GM21528 (cell line): ENCODE results near the gene NUDT16L1.

Source experiments
- ATAC-seq: cut with Tn5 transposase; IDR thresholded peaks from one replicate; pipeline ENCODE4 v1.9.1; 2021; ENCODE audit warnings: mild to moderate bottlenecking, moderate library complexity; ENCODE audit not compliant: unreplicated experiment, low FRiP score

NUDT16L1 gene

DNA sequence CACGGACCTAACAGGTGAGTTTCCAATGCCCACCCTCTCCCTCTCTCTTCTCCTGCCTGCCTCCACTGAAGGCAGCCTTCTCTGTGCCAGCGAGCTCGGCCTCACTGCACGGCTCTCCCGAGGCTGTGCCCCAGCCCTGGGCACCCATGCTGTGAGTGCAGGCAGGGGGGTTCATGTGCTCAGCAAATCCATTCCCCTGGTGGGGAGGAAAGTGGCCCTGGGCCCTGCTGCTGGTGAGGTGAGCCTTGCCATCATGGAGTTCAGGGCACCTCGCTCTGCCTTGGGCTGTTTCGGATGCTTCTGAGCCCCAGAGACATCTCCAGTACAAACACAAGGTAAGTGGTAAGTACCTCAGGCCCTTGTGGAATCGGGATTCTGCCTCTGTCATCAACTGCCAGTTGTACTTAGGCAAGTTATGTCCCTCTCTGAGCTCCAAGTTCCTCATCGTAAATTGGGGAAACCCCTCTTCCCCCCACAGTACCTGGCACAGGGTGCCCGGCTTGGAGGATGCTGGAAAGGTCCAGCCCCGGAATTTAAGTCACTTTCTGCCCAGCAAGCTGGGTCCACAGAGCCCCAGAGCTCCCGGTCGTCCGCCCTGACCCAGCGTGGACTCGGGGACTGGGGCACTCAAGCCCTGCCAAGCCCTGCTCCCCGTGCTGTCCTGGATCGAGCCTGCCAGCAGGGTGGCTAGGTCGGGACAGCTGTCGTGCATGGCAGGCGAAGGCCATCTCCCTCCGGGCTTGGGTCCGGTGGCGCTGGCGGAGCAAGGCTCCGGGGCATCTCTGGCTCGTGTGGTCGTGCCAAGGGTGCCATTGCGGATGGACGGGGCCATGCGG, 684 bp upstream of the NUDT16L1 start:
- peak; percentile 3 for ATAC-seq

DNA sequence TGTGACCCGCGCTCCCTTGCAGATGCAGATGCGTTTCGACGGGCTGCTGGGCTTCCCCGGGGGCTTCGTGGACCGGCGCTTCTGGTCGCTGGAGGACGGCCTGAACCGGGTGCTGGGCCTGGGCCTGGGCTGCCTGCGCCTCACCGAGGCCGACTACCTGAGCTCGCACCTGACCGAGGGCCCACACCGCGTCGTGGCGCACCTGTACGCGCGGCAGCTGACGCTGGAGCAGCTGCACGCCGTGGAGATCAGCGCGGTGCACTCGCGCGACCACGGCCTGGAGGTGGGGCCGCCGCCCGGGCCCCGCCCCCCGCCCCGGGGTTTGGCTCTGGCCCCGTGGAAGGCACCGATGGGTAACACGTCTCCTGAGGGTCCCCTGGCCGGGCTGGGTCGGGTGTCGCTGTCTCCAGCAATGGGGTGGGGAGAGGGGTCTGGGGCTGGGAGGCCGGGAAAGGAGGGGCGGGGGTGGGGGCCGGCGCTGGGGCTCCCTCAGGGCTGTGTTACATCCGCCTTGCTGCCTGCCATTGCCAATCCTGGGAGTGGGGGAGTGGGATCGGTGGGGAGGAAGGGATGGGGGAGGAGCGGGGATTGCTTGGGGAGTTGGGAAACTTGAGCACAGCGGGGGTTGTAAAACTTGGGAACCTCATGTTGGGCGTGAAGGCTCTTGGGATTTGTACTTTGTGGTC, 737 bp downstream of the NUDT16L1 start:
- ATAC-seq = peak; percentile 6

- no peak for ATAC-seq
Observed at GRCh38 chr16:4694642-4695451, 1.5 kb downstream of the NUDT16L1 start.

- no peak for ATAC-seq
Observed at GRCh38 chr16:4695473-4696171, 2.3 kb downstream of the NUDT16L1 start.

DNA sequence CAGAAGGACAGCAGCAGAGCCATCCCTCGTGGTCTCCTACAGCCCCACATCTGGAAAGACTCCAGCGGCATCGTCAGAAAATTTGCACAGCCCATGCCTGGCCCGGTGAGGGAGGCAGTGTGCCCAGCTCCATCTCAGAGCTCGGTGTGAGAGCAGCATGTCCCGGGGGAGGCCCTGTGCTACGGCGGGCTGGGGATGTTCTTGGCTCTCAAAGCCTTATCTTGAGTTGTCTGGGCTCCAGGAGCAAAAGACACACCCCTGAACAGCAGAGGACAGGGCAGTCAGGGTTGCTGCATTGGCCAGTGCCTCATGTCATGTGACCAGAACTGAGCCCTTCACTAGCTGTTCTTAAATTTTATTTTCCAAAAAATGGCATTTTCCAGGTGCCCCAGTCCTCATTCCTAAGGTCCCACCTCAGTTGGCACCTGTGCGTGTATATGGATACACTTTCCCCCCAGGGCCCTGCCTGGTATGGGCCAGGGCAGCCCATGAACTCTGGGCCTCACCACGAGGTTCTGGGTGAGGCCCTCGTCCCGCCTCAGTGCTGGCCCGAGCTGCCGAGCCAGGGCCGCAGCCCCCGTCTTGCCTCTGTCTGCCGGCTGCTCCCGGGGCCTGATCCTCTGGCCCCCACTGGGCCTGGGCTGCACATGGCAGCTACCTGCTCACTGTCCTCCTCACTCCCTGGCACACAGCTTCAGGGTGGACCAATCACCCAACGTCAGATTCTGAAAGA, 3.0 kb downstream of the NUDT16L1 start:
- ATAC-seq = no peak

GRCh38 chr16:4696905-4697847, 3.8 kb downstream of the NUDT16L1 start:
- no peak for ATAC-seq

- no peak for ATAC-seq
Observed at GRCh38 chr16:4697848-4698291, 4.5 kb downstream of the NUDT16L1 start.

DNA sequence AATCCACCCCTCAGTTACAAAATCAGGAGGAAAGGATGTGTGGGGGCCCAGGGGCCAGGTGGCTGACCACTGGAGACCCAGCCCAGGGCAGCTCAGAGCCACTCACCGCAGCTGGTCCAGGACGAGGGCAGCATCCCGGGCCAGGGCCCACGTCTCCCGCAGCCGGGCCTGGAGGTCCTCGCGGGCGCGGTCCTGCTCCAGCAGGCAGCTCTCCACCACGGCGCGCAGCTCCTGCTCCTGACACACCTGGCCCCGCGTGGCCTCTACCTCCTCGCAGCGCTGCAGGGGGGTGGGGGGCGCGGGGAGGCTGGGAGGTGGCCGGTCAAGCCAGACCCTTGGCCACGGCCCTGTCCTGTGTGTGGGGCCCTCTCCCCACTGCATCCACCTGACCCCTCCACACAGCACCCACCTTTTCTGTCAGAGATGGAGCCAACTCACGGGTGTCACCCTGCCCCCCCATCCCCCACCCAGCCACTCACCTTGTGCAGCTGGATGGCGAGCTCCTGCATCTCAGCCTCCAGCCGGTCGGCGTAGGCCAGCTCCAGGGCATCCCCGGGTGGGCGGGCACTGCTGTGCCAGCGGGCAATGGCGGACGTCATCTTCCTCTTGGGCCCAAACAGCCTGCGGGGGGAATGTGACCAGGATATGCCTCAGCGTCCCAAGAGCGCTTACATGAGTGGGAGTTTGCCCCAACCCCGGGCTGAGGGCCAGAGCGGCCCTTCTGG, 5.1 kb downstream of the NUDT16L1 start:
- no peak for ATAC-seq

DNA sequence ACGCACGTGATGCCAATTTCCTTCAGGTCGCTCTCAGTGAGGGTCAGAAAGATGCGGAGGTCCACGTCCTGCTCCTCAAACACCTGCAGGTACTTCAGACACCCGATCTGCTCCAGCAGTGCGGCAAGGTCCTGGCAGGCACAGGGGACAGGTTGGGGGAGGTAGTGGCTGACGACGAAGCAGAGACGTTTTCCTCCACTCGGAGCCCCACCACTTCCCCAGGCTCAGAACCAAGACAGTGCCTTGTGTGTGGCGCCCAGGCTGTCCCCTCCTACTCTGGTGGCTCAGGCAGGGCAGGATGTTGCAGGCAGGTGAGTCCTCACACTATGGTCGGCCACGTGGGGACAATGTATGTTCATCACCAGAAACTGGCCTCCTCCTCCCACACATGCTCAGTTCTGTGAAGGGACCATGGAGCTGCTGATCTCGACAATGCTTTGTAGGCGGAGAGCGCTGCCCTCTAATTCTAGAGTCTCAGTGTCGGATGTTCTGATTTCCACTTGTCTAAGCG, 5.7 kb downstream of the NUDT16L1 start:
- no peak for ATAC-seq

GRCh38 chr16:4700380-4700996, 7.1 kb downstream of the NUDT16L1 start:
- ATAC-seq = no peak

DNA sequence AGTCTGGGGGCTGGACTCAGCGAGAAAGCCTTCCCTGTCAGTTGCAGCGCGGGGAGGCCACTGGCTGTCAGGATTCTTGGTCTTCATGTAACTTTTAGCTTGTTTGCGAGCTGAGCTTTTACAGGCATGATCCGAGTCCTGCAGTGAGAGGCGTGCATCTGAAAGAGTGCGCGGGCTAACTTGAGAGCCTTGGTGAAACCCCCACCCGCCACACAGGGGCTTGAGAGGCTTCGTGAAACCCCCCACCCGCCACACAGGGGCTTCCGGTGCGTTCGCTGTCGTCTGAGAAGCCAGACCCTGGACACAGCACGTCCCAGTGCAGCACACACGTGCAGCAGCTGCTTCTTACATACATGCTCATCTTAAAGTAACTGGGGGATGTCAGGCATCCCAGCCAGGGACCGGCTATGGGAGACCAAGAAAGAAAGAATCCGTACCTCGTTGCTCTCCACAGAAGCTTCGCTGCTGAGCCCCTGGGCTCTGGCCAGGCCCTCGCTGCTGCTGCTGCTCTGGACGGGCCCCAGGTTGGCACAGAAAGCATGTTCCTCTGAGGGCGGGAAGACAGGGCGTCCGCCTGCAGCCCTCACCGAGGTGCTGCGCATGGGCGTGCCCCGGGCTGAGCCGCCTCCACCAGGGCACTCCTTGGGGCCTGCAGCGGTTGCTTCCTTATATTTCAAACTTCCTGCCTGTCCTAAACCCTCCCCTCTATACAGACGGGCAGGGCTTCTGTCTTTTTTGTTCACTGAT, 7.8 kb downstream of the NUDT16L1 start:
- ATAC-seq = no peak

DNA sequence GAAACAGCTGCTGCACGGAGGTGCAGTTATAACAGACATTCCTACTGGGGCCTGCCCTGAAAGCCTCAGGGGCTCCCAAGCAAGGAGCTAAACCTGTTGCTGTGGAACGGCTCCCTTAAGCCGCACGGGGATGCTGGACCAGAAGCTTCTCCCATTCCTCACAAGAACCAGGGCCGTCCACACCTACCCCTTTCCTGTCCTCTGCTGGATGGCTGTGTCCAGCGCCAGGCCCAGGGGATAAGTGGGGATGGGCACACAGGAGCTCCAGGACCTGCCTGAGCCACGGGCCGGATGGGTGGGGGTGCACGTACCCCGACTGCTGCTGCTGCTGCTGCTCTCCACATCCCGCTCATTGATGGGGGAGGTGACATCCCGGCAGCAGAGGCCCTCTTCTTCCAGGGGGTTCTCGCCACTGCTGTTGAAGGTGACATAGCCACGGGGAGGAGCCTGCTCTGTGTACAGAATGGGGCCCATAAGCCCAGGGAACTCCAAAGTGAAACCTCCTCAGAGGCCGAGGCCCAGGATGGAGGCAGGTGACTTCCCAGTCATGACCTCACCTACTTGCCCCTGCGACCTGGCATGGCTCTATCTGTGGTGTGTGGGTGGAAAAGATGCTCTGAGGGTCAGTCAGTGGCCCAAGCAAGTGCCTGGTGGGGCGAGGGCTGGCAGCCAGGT, 8.6 kb downstream of the NUDT16L1 start:
- no peak for ATAC-seq

- ATAC-seq = no peak
Observed at GRCh38 chr16:4702466-4702808, 9.1 kb downstream of the NUDT16L1 start.

DNA sequence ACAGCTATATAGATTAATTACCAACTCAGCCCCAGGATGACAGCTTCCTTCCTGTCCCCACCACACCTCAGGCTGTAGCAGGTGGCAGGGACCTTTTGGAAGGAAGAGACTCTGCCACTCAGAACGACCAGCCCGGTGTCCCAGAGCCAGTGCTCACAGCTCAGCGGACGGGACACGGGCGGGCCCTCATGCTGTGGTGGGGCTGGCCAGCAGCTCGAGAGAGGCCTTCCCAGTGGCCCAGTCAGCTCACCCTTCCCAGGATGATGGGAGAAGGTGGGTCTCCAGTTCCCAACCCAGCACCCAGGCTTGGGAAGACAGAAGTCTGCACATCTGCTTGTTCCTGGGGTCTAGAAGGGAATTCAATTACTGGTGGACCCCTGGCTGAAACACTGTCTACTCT, 10.5 kb downstream of the NUDT16L1 start:
- ATAC-seq = no peak

DNA sequence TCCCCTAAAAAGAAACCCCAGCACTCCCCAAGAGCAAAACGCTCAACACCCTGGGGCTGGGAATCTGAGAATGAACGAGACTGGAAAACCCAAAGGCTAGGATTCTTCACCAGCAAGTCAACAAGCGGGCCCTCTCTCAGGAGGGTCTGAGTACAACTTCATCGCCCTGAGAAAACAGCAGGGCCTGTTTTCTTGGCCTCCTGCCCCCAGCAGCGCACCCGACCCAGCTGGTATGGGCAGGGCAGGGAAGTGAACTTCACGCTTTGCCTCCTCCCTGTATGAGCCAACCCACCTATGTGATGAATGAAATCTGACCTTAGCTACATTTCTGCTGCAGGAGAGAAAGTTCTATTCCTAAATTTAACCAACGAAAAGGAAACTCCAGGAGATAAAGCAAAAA, 11.1 kb downstream of the NUDT16L1 start:
- no peak for ATAC-seq

GRCh38 chr16:4704913-4705312, 11.6 kb downstream of the NUDT16L1 start:
- ATAC-seq = no peak
